HuH-7 (cell line): ENCODE measurements around the gene TUBB4A.

Source experiments
- DNase-seq: peaks from one replicate; pipeline ENCODE4 v3.0.0; 2011; ENCODE audit warnings: low spot score

TUBB4A gene

GRCh38 chr19:6466526-6467248, 35.4 kb downstream of the TUBB4A start:
- DNase-seq = no peak

GRCh38 chr19:6465663-6466062, 36.4 kb downstream of the TUBB4A start:
- DNase-seq = no peak

GRCh38 chr19:6465006-6465405, 37.1 kb downstream of the TUBB4A start:
- DNase-seq = no peak

- DNase-seq = peak; percentile 64
Observed at GRCh38 chr19:6464070-6464873, 37.8 kb downstream of the TUBB4A start, which contains the start of gene CRB3. Gene CRB3, plus strand, starts transcription at chr19:6464271. Its CDS starts 431 bp downstream, at chr19:6464702.

- peak; percentile 87 for DNase-seq
Observed at GRCh38 chr19:6460099-6460884, 41.8 kb downstream of the TUBB4A start.

- peak; percentile 88 for DNase-seq
Observed at GRCh38 chr19:6459262-6460098, 42.6 kb downstream of the TUBB4A start, which contains the start of gene SLC25A23. Gene SLC25A23, minus strand, starts transcription at chr19:6459792. Its CDS starts 164 bp downstream, at chr19:6459628.

- DNase-seq = no peak
Observed at GRCh38 chr19:6458695-6459261, 43.3 kb downstream of the TUBB4A start.

GRCh38 chr19:6457958-6458694, 44.0 kb downstream of the TUBB4A start:
- no peak for DNase-seq

GRCh38 chr19:6455924-6456323, 46.2 kb downstream of the TUBB4A start:
- no peak for DNase-seq

GRCh38 chr19:6453951-6454565, 48.1 kb downstream of the TUBB4A start:
- no peak for DNase-seq

GRCh38 chr19:6452899-6453298, 49.2 kb downstream of the TUBB4A start:
- DNase-seq = no peak

GRCh38 chr19:6452223-6452614, 49.9 kb downstream of the TUBB4A start:
- no peak for DNase-seq

- no peak for DNase-seq
Observed at GRCh38 chr19:6451583-6452222, 50.4 kb downstream of the TUBB4A start.

GRCh38 chr19:6450166-6450565, 51.9 kb downstream of the TUBB4A start:
- no peak for DNase-seq

GRCh38 chr19:6448045-6448444, 54.1 kb downstream of the TUBB4A start:
- DNase-seq = no peak

GRCh38 chr19:6446452-6446851, 55.7 kb downstream of the TUBB4A start:
- no peak for DNase-seq
